ENCODE data around the gene PCP4L1. TPM values are rescaled to one million over a fixed set of nuclear protein-coding genes. Genes with fewer than 3 reads are reported as not detected.

The PCP4L1 gene
- total RNA-seq, 1 experiment from 2014 or later, result 1.2 TPM

DNA sequence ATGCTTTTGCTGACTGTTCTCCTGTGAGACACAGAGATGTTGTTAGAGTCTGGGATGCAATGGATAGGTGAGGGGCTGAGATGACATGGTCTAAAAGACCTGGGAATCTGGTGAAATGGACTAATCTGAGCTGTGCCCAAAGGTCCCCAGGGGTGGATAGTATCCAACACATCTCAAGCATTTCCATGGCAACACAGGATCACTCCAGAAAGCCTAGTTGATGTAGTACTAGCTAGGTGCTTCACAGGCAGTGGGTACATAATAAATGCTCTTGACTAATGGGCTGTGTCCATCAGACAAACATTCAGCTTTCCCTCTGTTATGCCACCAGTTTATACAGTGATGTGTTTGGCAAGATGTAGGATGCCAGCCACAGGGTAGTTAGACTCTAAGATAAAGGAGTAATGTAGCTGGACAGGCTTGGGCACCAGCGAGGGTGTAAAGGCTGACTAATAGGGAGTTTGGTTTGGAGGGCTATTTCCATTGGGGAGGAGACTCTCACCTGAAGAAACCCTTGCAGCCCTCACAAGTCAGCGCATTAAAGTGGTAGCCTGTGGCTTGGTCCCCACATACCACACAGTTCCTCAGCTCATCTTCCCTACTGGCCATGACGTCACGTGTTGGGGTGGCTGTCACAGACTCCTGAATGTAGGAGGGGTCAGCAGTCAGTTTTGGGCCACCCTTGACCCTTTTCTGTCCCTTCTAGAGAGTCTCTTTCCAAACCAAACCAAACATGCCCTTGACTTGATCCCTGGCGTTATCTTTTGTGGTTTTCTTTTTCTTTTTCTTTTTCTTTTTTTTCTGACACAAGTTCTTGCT, 22.4 kb upstream of the PCP4L1 start:
- Mint-ChIP-seq H3K27ac (no peak overlapping the region; the same call in 1 of the 2 replicates), H3K4me1 (no peaks in the 10 kb centered on the region), H3K27me3 (ENCODE audit: low read depth) (no peaks in the 10 kb centered on the region; the same call in 1 of the 2 replicates), H3K4me3 (no peak overlapping the region), H3K36me3 (no peaks in the 10 kb centered on the region), H3K9me3 (no peaks in the 10 kb centered on the region)
- ChIA-PET POLR2A (interaction anchor here (0.6 kb wide), 1 partner anchor 54 kb away, joined by 3 read pairs; no protein-coding TSS in a partner anchor), CTCF (interaction anchor here (1.4 to 2.3 kb wide), 5 partner anchors 10 to 146 kb away, joined by 4 to 8 read pairs (median 5); partner anchors contain the start of gene PCP4L1)
- DNase-seq (ENCODE audit: low spot score) (no peak), ATAC-seq (no peak)
- TF ChIP-seq GABPB1 (CRISPR knock-in tag; IDR thresholded peaks at IDR 0.05) (no peak), PREB (CRISPR knock-in tag; IDR thresholded peaks at IDR 0.05; ENCODE audit: borderline replicate concordance) (no peak), GTF2I (CRISPR knock-in tag; conservative IDR thresholded peaks at IDR 0.05) (no peak), EMX1 (CRISPR knock-in tag; IDR thresholded peaks at IDR 0.05) (no peak), ZNF121 (CRISPR knock-in tag; IDR thresholded peaks at IDR 0.05) (no peak), KAT7 (CRISPR knock-in tag; IDR thresholded peaks at IDR 0.05; ENCODE audit: borderline replicate concordance) (no peak), JUN (CRISPR knock-in tag; IDR thresholded peaks at IDR 0.05) (no peak), ZNF263 (CRISPR knock-in tag; IDR thresholded peaks at IDR 0.05; ENCODE audit: low read depth) (no peak), STAT6 (CRISPR knock-in tag; conservative IDR thresholded peaks at IDR 0.05; ENCODE audit: low read depth) (no peak), ATF3 (CRISPR knock-in tag; conservative IDR thresholded peaks at IDR 0.05) (no peak), CREM (CRISPR knock-in tag; IDR thresholded peaks at IDR 0.05) (no peak), E2F4 (CRISPR knock-in tag; IDR thresholded peaks at IDR 0.05; ENCODE audit: borderline replicate concordance, low read depth) (no peak), AFF4 (CRISPR knock-in tag; IDR thresholded peaks at IDR 0.05; ENCODE audit: borderline replicate concordance) (no peak), PRRX2 (CRISPR knock-in tag; IDR thresholded peaks at IDR 0.05) (no peak), ZBTB43 (CRISPR knock-in tag; IDR thresholded peaks at IDR 0.05) (no peak), ZNF671 (CRISPR knock-in tag; IDR thresholded peaks at IDR 0.05) (no peak), MYBL2 (CRISPR knock-in tag; IDR thresholded peaks at IDR 0.05) (no peak), ZBTB21 (CRISPR knock-in tag; IDR thresholded peaks at IDR 0.05; ENCODE audit: borderline replicate concordance) (no peak), IRF2 (CRISPR knock-in tag; IDR thresholded peaks at IDR 0.05; ENCODE audit: borderline replicate concordance, low read depth) (no peak), TEAD4 (CRISPR knock-in tag; IDR thresholded peaks at IDR 0.05) (no peak)

Data from WTC11 (cell line).